Adipocyte (in vitro differentiated cells): ENCODE results near the gene AGA.

ENCODE experiments used
- DNase-seq: peaks from one replicate; pipeline ENCODE4 v3.0.0-alpha.2; 2015; ENCODE audit warnings: low read depth
- H3K27me3 ChIP-seq: replicated peaks from 2 replicates; pipeline ENCODE4 v1.7.0; 2013; ENCODE audit warnings: mild to moderate bottlenecking, low read length, moderate library complexity; ENCODE audit not compliant: control insufficient read depth, insufficient read depth
- H3K36me3 ChIP-seq: 2 replicates; pipeline ENCODE4 v1.7.0; 2013; ENCODE audit warnings: low read length, mild to moderate bottlenecking, moderate library complexity; ENCODE audit not compliant: control insufficient read depth, insufficient read depth, severe bottlenecking
- H3K4me1 ChIP-seq: 2 replicates; pipeline ENCODE4 v1.7.0; 2013; ENCODE audit warnings: mild to moderate bottlenecking, low read length, moderate library complexity; ENCODE audit not compliant: control insufficient read depth, insufficient read depth
- H3K4me3 ChIP-seq: 2 replicates; pipeline ENCODE4 v1.7.0; 2013; ENCODE audit warnings: mild to moderate bottlenecking, low read length, moderate library complexity
- H3K9ac ChIP-seq: 2 replicates; pipeline ENCODE4 v1.7.0; 2013; ENCODE audit warnings: mild to moderate bottlenecking, low read length, moderate library complexity
- H3K9me3 ChIP-seq: 2 replicates; pipeline ENCODE4 v1.7.0; 2013; ENCODE audit warnings: mild to moderate bottlenecking, low read length, moderate library complexity; ENCODE audit not compliant: control insufficient read depth

The AGA gene

GRCh38 chr4:177446586-177446985, 4.3 kb upstream of the AGA start:
- Histone ChIP-seq H3K36me3 (no peaks in the 10 kb centered on the region), H3K9ac (no peak overlapping the region), H3K27me3 (no peaks in the 10 kb centered on the region), H3K4me3 (no peak overlapping the region), H3K4me1 (peaks cover 5% of the 10 kb centered on the region), H3K9me3 (no peaks in the 10 kb centered on the region)
- no peak for DNase-seq

GRCh38 chr4:177444911-177445736, 2.9 kb upstream of the AGA start:
- no peak for DNase-seq
- H3K9me3 ChIP-seq, result no peaks in the 10 kb centered on the region
- no peak overlapping the region for H3K4me3 ChIP-seq
- H3K36me3 ChIP-seq, result no peaks in the 10 kb centered on the region
- no peaks in the 10 kb centered on the region for H3K27me3 ChIP-seq
- no peak overlapping the region for H3K9ac ChIP-seq
- H3K4me1 ChIP-seq, result peaks cover 12% of the 10 kb centered on the region

- Histone ChIP-seq H3K4me1 (peaks cover 11% of the 10 kb centered on the region), H3K4me3 (peak overlapping the region; percentile 96), H3K27me3 (no peaks in the 10 kb centered on the region), H3K36me3 (peaks cover 17% of the 10 kb centered on the region), H3K9ac (peak overlapping the region; percentile 90), H3K9me3 (no peaks in the 10 kb centered on the region)
- DNase-seq, result peak; percentile 34
These were observed 1.0 kb downstream of the AGA start for GRCh38 chr4:177441061-177441802.

- no peaks in the 10 kb centered on the region for H3K9me3 ChIP-seq
- H3K36me3 ChIP-seq, result peaks cover 38% of the 10 kb centered on the region
- peaks cover 8% of the 10 kb centered on the region for H3K4me1 ChIP-seq
These were observed 5.8 kb downstream of the AGA start for GRCh38 chr4:177436456-177436855.

GRCh38 chr4:177434667-177435066, 7.6 kb downstream of the AGA start:
- Histone ChIP-seq H3K36me3 (peaks cover 39% of the 10 kb centered on the region), H3K4me1 (no peaks in the 10 kb centered on the region), H3K27me3 (no peaks in the 10 kb centered on the region), H3K4me3 (no peak overlapping the region), H3K9me3 (no peaks in the 10 kb centered on the region), H3K9ac (no peak overlapping the region)
- no peak for DNase-seq

More at GRCh38 chr4:177436456-177436855, 5.8 kb downstream of the AGA start:
- H3K27me3 ChIP-seq, result no peaks in the 10 kb centered on the region
- DNase-seq, result no peak
- no peak overlapping the region for H3K4me3 ChIP-seq
- H3K9ac ChIP-seq, result no peak overlapping the region

- Histone ChIP-seq H3K4me3 (no peak overlapping the region), H3K4me1 (no peaks in the 10 kb centered on the region), H3K27me3 (no peaks in the 10 kb centered on the region)
These were observed 15.0 kb downstream of the AGA start for GRCh38 chr4:177427192-177427591.

GRCh38 chr4:177419434-177419833, 22.8 kb downstream of the AGA start:
- Histone ChIP-seq H3K9ac (no peak overlapping the region), H3K4me3 (no peak overlapping the region), H3K9me3 (peaks cover 10% of the 10 kb centered on the region), H3K27me3 (no peaks in the 10 kb centered on the region), H3K36me3 (no peaks in the 10 kb centered on the region), H3K4me1 (no peaks in the 10 kb centered on the region)
- DNase-seq, result no peak

More at GRCh38 chr4:177427192-177427591, 15.0 kb downstream of the AGA start:
- DNase-seq, result peak; percentile 52
- Histone ChIP-seq H3K9ac (no peak overlapping the region), H3K36me3 (peaks cover 8% of the 10 kb centered on the region), H3K9me3 (no peaks in the 10 kb centered on the region)

GRCh38 chr4:177413656-177414055, 28.6 kb downstream of the AGA start:
- H3K4me1 ChIP-seq, result no peaks in the 10 kb centered on the region
- H3K4me3 ChIP-seq, result no peak overlapping the region
- DNase-seq, result no peak
- no peak overlapping the region for H3K9ac ChIP-seq
- no peaks in the 10 kb centered on the region for H3K36me3 ChIP-seq
- H3K9me3 ChIP-seq, result peaks cover 4% of the 10 kb centered on the region
- no peaks in the 10 kb centered on the region for H3K27me3 ChIP-seq

GRCh38 chr4:177413076-177413475, 29.2 kb downstream of the AGA start:
- no peak for DNase-seq
- Histone ChIP-seq H3K9ac (no peak overlapping the region), H3K4me1 (no peaks in the 10 kb centered on the region), H3K9me3 (peaks cover 4% of the 10 kb centered on the region), H3K36me3 (no peaks in the 10 kb centered on the region), H3K27me3 (no peaks in the 10 kb centered on the region), H3K4me3 (no peak overlapping the region)

- H3K27me3 ChIP-seq, result no peaks in the 10 kb centered on the region
- H3K4me3 ChIP-seq, result no peak overlapping the region
- no peaks in the 10 kb centered on the region for H3K36me3 ChIP-seq
- no peak overlapping the region for H3K9ac ChIP-seq
- no peak for DNase-seq
- peaks cover 4% of the 10 kb centered on the region for H3K9me3 ChIP-seq
- H3K4me1 ChIP-seq, result no peaks in the 10 kb centered on the region
These were observed 30.2 kb downstream of the AGA start for GRCh38 chr4:177411996-177412395.

GRCh38 chr4:177410566-177410965, 31.7 kb downstream of the AGA start:
- no peak overlapping the region for H3K4me3 ChIP-seq
- H3K36me3 ChIP-seq, result no peaks in the 10 kb centered on the region
- no peaks in the 10 kb centered on the region for H3K4me1 ChIP-seq
- H3K9ac ChIP-seq, result no peak overlapping the region
- H3K9me3 ChIP-seq, result peaks cover 1% of the 10 kb centered on the region
- DNase-seq, result no peak
- no peaks in the 10 kb centered on the region for H3K27me3 ChIP-seq
